Endometrial microvascular endothelial cells (primary cell): ENCODE results near the gene NAT8L. TPM values are rescaled to one million over a fixed set of nuclear protein-coding genes. Genes with fewer than 3 reads are reported as not detected.

Source experiments
- in situ Hi-C: cut with HindIII; loops from 2 replicates; pipeline ENCODE4 v1.10.0; 2017; ENCODE audit warnings: low sequenced_read_pairs, low pct_unique_long_range_greater_than_20kb; ENCODE audit errors: inconsistent ontology term
- total RNA-seq: library from RNA; depleted of rRNA; stranded (reverse); fragments of >200 nt; gene quantifications from one replicate; pipeline ENCODE4 v1.2.3, GENCODE V29; 2015; ENCODE audit errors: inconsistent ontology term

The NAT8L gene
- total RNA-seq, 1 donor from 2014 or later, result not detected

GRCh38 chr4:2071912-2072867, 13.1 kb downstream of the NAT8L start:
- in situ Hi-C loops, result no loop called here

GRCh38 chr4:2072971-2073807, 14.1 kb downstream of the NAT8L start:
- in situ Hi-C loops, result no loop called here

GRCh38 chr4:2073808-2074481, 14.8 kb downstream of the NAT8L start:
- in situ Hi-C loops, result no loop called here

GRCh38 chr4:2074588-2074987, 15.5 kb downstream of the NAT8L start:
- in situ Hi-C loops, result no loop called here

- in situ Hi-C loops, result no loop called here
Observed at GRCh38 chr4:2075171-2075986, 16.3 kb downstream of the NAT8L start.

GRCh38 chr4:2075987-2076907, 17.1 kb downstream of the NAT8L start:
- in situ Hi-C loops, result no loop called here

GRCh38 chr4:2076908-2077536, 17.9 kb downstream of the NAT8L start:
- in situ Hi-C loops, result no loop called here

GRCh38 chr4:2077537-2078460, 18.7 kb downstream of the NAT8L start:
- in situ Hi-C loops, result no loop called here

- in situ Hi-C loops, result no loop called here
Observed at GRCh38 chr4:2078584-2078983, 19.5 kb downstream of the NAT8L start.

GRCh38 chr4:2079006-2079405, 19.9 kb downstream of the NAT8L start:
- in situ Hi-C loops, result no loop called here

GRCh38 chr4:2079926-2080325, 20.8 kb downstream of the NAT8L start:
- in situ Hi-C loops, result no loop called here

GRCh38 chr4:2080429-2081300, 21.5 kb downstream of the NAT8L start:
- in situ Hi-C loops, result no loop called here

GRCh38 chr4:2081540-2081939, 22.4 kb downstream of the NAT8L start:
- in situ Hi-C loops, result no loop called here

GRCh38 chr4:2082118-2082517, 23.0 kb downstream of the NAT8L start:
- in situ Hi-C loops, result no loop called here

- in situ Hi-C loops, result no loop called here
Observed at GRCh38 chr4:2082627-2083026, 23.5 kb downstream of the NAT8L start.
